GM18520 (cell line): ENCODE results near the gene AMD1.

ENCODE experiments used
- ATAC-seq: cut with Tn5 transposase; IDR thresholded peaks from one replicate; pipeline ENCODE4 v1.9.1; 2021; ENCODE audit not compliant: unreplicated experiment

Gene AMD1

GRCh38 chr6:110935171-110935570 lies 60.6 kb downstream of the AMD1 start:
- no peak for ATAC-seq

GRCh38 chr6:110938171-110938570 lies 63.6 kb downstream of the AMD1 start:
- no peak for ATAC-seq

GRCh38 chr6:110939429-110940200 lies 65.0 kb downstream of the AMD1 start:
- no peak for ATAC-seq

GRCh38 chr6:110944681-110945151 lies 70.1 kb downstream of the AMD1 start:
- ATAC-seq, result peak; percentile 100
